H1 (cell line): ENCODE data around the gene CEP70.
"Not testable (repeated sequence)": the region's sequence is repeated elsewhere in the genome, so short reads cannot be mapped to it uniquely, and the experiment has no call there.

Experiments
- ZNF274 ChIP-seq: IDR thresholded peaks from 2 replicates; pipeline ENCODE4 v1.7.0; 2012; ENCODE audit warnings: low read length, borderline replicate concordance; ENCODE audit errors: extremely low read depth
- TF ChIP-seq, protein P1 (sequence below), 3 experiments: IDR thresholded peaks; 1 replicate in 2 of 3; 2 replicates in 1 of 3; pipeline versions ENCODE4 v1.5.1 to v1.6.1; 2011; ENCODE audit warnings: low read length in 3 of 3, mild to moderate bottlenecking in 3 of 3, inconsistent platforms in 2 of 3, low read depth in 1 of 3, moderate library complexity in 1 of 3; ENCODE audit not compliant: insufficient read depth in 1 of 3; ENCODE audit errors: control extremely low read depth in 1 of 3

DNA sequence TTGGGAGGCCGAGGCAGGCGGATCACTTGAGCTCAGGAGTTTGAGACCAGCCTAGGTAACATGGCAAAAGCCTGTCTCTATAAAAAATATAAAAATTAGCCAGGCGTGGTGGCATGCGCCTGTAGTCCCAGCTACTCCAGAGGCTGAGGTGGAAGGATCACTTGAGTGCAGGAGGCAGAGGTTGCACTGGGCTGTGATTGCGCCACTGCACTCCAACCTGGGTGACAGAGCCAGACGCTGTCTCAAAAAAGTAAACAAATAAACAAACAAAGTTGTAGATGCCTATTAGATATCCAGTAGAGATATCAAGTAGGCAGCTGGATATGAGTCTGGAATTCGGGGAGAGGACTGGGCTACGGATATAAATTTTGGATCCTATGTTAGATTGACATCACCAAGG lies 24.4 kb downstream of the CEP70 start:
- TF ChIP-seq, protein P1, sequence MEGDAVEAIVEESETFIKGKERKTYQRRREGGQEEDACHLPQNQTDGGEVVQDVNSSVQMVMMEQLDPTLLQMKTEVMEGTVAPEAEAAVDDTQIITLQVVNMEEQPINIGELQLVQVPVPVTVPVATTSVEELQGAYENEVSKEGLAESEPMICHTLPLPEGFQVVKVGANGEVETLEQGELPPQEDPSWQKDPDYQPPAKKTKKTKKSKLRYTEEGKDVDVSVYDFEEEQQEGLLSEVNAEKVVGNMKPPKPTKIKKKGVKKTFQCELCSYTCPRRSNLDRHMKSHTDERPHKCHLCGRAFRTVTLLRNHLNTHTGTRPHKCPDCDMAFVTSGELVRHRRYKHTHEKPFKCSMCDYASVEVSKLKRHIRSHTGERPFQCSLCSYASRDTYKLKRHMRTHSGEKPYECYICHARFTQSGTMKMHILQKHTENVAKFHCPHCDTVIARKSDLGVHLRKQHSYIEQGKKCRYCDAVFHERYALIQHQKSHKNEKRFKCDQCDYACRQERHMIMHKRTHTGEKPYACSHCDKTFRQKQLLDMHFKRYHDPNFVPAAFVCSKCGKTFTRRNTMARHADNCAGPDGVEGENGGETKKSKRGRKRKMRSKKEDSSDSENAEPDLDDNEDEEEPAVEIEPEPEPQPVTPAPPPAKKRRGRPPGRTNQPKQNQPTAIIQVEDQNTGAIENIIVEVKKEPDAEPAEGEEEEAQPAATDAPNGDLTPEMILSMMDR (IDR thresholded peaks at IDR 0.05; ENCODE audit: control extremely low read depth in 1 of 3, insufficient read depth in 1 of 3, low read depth in 1 of 3, low read length in 3 of 3), result not testable (repeated sequence)
- not testable (repeated sequence) for TF ChIP-seq ZNF274
